ENCODE measurements around the gene DCAF4L1.
A peak's percentile ranks its signal among the peaks of the same experiment; 100 is the strongest.

The DCAF4L1 gene

DNA sequence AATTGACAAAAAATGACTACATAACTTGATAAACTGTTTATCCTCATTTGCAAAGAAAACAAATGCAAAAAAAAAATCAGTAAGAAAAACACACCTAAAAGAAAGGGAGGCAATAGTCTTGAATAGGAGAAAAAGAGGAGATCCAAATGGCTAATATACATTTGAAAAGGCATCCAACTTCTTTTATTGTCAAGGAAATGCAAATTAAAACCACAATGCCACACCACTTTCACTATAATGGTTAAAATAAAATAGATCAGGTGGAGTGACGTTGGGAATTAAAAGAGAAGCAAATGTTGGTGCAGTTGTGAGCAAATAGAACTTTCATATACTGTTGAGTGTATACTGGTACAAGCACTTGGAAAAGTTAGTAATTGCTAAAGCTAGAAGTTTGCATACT is 3.6 kb downstream of the DCAF4L1 start:
- TF ChIP-seq CTCF (IDR thresholded peaks at IDR 0.05; ENCODE audit: insufficient read depth, low read depth, low read length, missing control alignments), result no peak
- no peak overlapping the region for H3K4me3 ChIP-seq (ENCODE audit: low read length)
- no peak for DNase-seq (ENCODE audit: low read depth)

DNA sequence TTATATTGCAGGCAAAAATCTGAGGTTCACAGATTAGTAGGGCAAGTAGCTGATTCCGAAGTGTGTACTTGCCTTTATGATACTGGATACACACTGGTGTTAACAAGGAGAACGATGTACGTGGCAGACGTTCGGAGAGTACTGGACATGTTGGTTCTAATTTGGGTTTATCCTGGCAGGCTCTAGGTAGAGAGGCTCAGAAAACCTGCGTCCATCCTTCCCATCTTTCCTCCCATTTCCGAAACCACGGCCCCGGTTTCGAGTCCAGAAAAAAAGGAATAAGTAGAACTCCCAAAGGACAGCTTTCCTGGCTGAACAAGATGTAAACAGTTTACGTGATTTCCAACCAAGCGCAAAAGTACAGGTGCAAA is 8.4 kb downstream of the DCAF4L1 start:
- no peak for DNase-seq (ENCODE audit: low read depth)
- H3K4me3 ChIP-seq (ENCODE audit: low read length), result peak overlapping the region; percentile 80
- TF ChIP-seq CTCF (IDR thresholded peaks at IDR 0.05; ENCODE audit: insufficient read depth, low read depth, low read length, missing control alignments), result no peak

DNA sequence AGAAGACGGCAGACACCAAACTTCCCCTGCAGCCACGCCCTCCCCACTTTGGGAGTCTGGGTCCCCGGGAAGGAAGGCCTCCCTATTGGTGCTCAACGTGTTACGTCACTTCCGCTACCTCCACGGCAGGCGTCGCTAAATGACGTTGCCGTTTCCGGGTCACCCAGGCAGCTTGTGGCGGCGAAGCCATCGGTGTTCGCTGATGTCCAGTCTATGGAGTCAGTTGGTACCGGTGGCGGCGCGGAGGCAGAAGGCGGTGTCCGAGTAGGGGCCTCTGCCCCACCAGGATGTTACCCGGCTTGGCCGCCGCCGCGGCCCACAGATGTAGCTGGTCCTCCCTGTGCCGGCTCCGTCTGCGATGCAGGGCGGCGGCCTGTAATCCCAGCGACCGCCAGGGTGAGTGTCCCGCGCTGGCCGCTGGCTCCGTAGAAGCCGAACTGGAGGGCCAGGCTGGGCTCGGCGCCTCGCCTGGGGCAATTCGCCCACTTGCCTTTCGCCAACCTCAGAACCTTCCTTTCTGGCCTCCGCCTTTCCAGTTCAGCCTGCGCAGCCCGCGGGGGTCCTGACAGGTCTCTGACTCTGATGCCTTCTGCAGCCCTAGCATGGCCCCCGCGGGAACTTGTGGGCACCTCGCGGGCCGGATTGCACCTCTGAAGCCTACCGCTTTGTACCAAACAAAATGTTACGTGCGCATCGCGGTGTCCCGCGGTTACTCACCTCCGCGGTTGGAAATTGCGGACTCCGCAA is 9.0 kb downstream of the DCAF4L1 start, which contains the start of gene SLC30A9:
Gene SLC30A9, plus strand, starts transcription at position 166 of the 747 bp plus-strand sequence. Its CDS starts 122 bp downstream, at position 288.
- peak; percentile 96 for DNase-seq (ENCODE audit: low read depth)
- H3K4me3 ChIP-seq (ENCODE audit: low read length), result peak within 1 kb of the TSS; percentile 80
- peak; percentile 27 for TF ChIP-seq CTCF (IDR thresholded peaks at IDR 0.05; ENCODE audit: insufficient read depth, low read depth, low read length, missing control alignments)

- DNase-seq (ENCODE audit: low read depth), result peak; percentile 82
- H3K4me3 ChIP-seq (ENCODE audit: low read length), result peak overlapping the region; percentile 80
- no peak for TF ChIP-seq CTCF (IDR thresholded peaks at IDR 0.05; ENCODE audit: insufficient read depth, low read depth, low read length, missing control alignments)
Measured at GRCh38 chr4:41991916-41992767, 10.6 kb downstream of the DCAF4L1 start.

GRCh38 chr4:41992967-41993857 is 11.7 kb downstream of the DCAF4L1 start:
- no peak for TF ChIP-seq CTCF (IDR thresholded peaks at IDR 0.05; ENCODE audit: insufficient read depth, low read depth, low read length, missing control alignments)
- H3K4me3 ChIP-seq (ENCODE audit: low read length), result no peak overlapping the region
- no peak for DNase-seq (ENCODE audit: low read depth)

DNA sequence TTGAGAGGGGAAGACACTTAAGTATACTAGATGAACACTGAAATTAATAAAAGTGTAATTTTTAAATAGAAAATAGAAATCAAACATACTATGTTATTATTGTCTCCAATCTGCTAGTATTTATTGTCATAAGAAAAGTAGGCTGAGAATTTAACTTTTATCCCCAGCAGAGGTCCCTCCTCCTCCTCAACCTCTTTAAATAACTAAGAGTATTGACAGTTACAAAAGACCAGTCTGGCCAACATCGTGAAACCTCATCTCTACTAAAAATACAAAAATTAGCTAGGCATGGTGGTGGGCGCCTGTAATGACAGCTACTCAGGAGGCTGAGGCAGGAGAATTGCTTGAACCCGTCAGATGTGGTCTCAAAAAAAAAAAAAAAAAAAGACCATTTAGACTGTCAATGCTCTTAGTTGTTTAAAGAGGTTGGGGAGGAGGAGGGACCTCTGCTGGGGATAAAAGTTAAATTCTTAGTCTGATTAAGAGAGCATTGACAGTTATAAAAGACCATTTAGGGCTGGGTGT is 13.0 kb downstream of the DCAF4L1 start:
- TF ChIP-seq CTCF (IDR thresholded peaks at IDR 0.05; ENCODE audit: insufficient read depth, low read depth, low read length, missing control alignments), result no peak
- DNase-seq (ENCODE audit: low read depth), result no peak
- H3K4me3 ChIP-seq (ENCODE audit: low read length), result no peak overlapping the region

Data from epithelial cell of esophagus (primary cell).